IMR-90 (cell line): ENCODE data around the gene TGM2. TPM values are rescaled to one million over a fixed set of nuclear protein-coding genes. Genes with fewer than 3 reads are reported as not detected.

Source experiments
- ATAC-seq: fragments of 200-7000 bp; cut with Tn5 transposase; 2 replicates; pipeline ENCODE4 v1.9.1; 2020; ENCODE audit warnings: low read depth, mild to moderate bottlenecking, moderate library complexity
- BruUV-seq: library from RNA; stranded (reverse); fragments of 400-500 nt; replicated peaks from 2 replicates; lab custom pipeline; 2021; lab: Mats Ljungman, UMichigan
- CTCF ChIA-PET: fragments of 300-600 bp; formaldehyde crosslinking; extraction: SDS; loops from one replicate; lab custom pipeline; 2021; ENCODE audit warnings: antibody characterized with exemption; lab: Yijun Ruan, JAX
- POLR2A ChIA-PET: fragments of 300-600 bp; sonication (Branson Sonifier 250); formaldehyde crosslinking; loops from one replicate; lab custom pipeline; 2022; ENCODE audit warnings: antibody characterized with exemption; ENCODE audit not compliant: unreplicated experiment; lab: Charles Lee
- DNase-seq: peaks from one replicate; pipeline ENCODE4 v3.0.0; 2013
- H2AFZ ChIP-seq: replicated peaks from 2 replicates; pipeline ENCODE3; 2013; ENCODE audit warnings: low read length, mild to moderate bottlenecking; ENCODE audit not compliant: poor library complexity
- H2AK5ac ChIP-seq: 2 replicates; pipeline ENCODE4 v1.6.1; 2013; ENCODE audit warnings: low read depth, low read length, inconsistent platforms
- H2AK9ac ChIP-seq: replicated peaks from 2 replicates; pipeline ENCODE3; 2013; ENCODE audit warnings: mild to moderate bottlenecking, low read depth, low read length, moderate library complexity; ENCODE audit not compliant: poor library complexity
- H2BK120ac ChIP-seq: 2 replicates; pipeline ENCODE4 v1.6.1; 2013; ENCODE audit warnings: low read depth, low read length, inconsistent platforms
- H2BK15ac ChIP-seq: 3 replicates; pipeline ENCODE4 v1.6.1; 2013; ENCODE audit warnings: low read depth, low read length, inconsistent platforms
- H2BK20ac ChIP-seq: 2 replicates; pipeline ENCODE4 v1.6.1; 2013; ENCODE audit warnings: low read depth, mild to moderate bottlenecking, inconsistent platforms, low read length, moderate library complexity
- H2BK5ac ChIP-seq: 2 replicates; pipeline ENCODE4 v1.6.1; 2013; ENCODE audit warnings: mild to moderate bottlenecking, low read depth, low read length, inconsistent platforms; ENCODE audit not compliant: poor library complexity, severe bottlenecking
- H3K14ac ChIP-seq: replicated peaks from 2 replicates; pipeline ENCODE4 v1.6.1; 2013; ENCODE audit warnings: low read depth, low read length, inconsistent platforms
- H3K18ac ChIP-seq: 2 replicates; pipeline ENCODE4 v1.6.1; 2013; ENCODE audit warnings: low read depth, low read length, control low read depth
- H3K23ac ChIP-seq: 2 replicates; pipeline ENCODE4 v1.6.1; 2013; ENCODE audit warnings: low read depth, low read length, inconsistent platforms
- H3K27ac ChIP-seq: 2 replicates; pipeline ENCODE4 v1.5.1; 2013; ENCODE audit warnings: mild to moderate bottlenecking, control low read depth, low read length; ENCODE audit not compliant: insufficient read depth
- H3K27me3 ChIP-seq: 2 replicates; pipeline ENCODE4 v1.6.1; 2013; ENCODE audit warnings: low read length; ENCODE audit not compliant: control insufficient read depth, insufficient read depth
- H3K36me3 ChIP-seq: 2 replicates; pipeline ENCODE4 v1.6.1; 2013; ENCODE audit warnings: low read length, mixed read lengths; ENCODE audit not compliant: control insufficient read depth, insufficient read depth
- H3K4ac ChIP-seq: 2 replicates; pipeline ENCODE4 v1.6.1; 2013; ENCODE audit warnings: low read depth, low read length, inconsistent platforms
- H3K4me1 ChIP-seq: 2 replicates; pipeline ENCODE4 v1.6.1; 2013; ENCODE audit warnings: low read length, mixed read lengths; ENCODE audit not compliant: control insufficient read depth, insufficient read depth
- H3K4me2 ChIP-seq: 2 replicates; pipeline ENCODE4 v1.6.1; 2013; ENCODE audit warnings: low read depth, mild to moderate bottlenecking, control low read depth, low read length, moderate library complexity
- H3K4me3 ChIP-seq: 2 replicates; pipeline ENCODE4 v1.5.1; 2013; ENCODE audit warnings: low read depth, mild to moderate bottlenecking, control low read depth, low read length, moderate library complexity; ENCODE audit not compliant: insufficient read depth
- H3K56ac ChIP-seq: 2 replicates; pipeline ENCODE4 v1.6.1; 2013; ENCODE audit warnings: low read length, inconsistent platforms; ENCODE audit not compliant: insufficient read depth; ENCODE audit errors: extremely low read depth
- H3K79me1 ChIP-seq, 2 experiments: 2 replicates each; pipeline ENCODE4 v1.6.1; 2013; ENCODE audit warnings: low read length in 2 of 2, inconsistent platforms in 1 of 2, low read depth in 1 of 2
- H3K9ac ChIP-seq: 2 replicates; pipeline ENCODE4 v1.6.1; 2013; ENCODE audit warnings: low read depth, low read length, control low read depth
- H3K9me1 ChIP-seq: 2 replicates; pipeline ENCODE4 v1.6.1; 2013; ENCODE audit warnings: low read length, inconsistent platforms; ENCODE audit not compliant: insufficient read depth
- H3K9me3 ChIP-seq: 2 replicates; pipeline ENCODE4 v1.6.1; 2013; ENCODE audit warnings: low read length; ENCODE audit not compliant: control insufficient read depth, insufficient read depth
- H4K20me1 ChIP-seq: 2 replicates; pipeline ENCODE4 v1.6.1; 2013; ENCODE audit warnings: low read length, inconsistent platforms; ENCODE audit not compliant: insufficient read depth
- H4K5ac ChIP-seq: 2 replicates; pipeline ENCODE4 v1.6.1; 2013; ENCODE audit warnings: mild to moderate bottlenecking, low read depth, low read length, control low read depth
- H4K8ac ChIP-seq, 2 experiments: 2 replicates each; pipeline ENCODE4 v1.6.1; 2013; ENCODE audit warnings: low read depth in 2 of 2, low read length in 2 of 2, control low read depth in 1 of 2, inconsistent platforms in 1 of 2
- H4K91ac ChIP-seq: 2 replicates; pipeline ENCODE4 v1.6.1; 2013; ENCODE audit warnings: low read depth, low read length, inconsistent platforms; ENCODE audit not compliant: insufficient read depth
- BHLHE40 ChIP-seq: fragments of 150-350 bp; IDR thresholded peaks from 2 replicates; pipeline ENCODE4 v1.6.1; 2016; ENCODE audit warnings: mild to moderate bottlenecking, low read depth, low read length
- CEBPB ChIP-seq: IDR thresholded peaks from 2 replicates; pipeline ENCODE4 v1.6.1; 2012; ENCODE audit warnings: low read depth, low read length, improper control_type of control experiment
- CHD1 ChIP-seq: IDR thresholded peaks from 2 replicates; pipeline ENCODE4 v1.6.1; 2012; ENCODE audit warnings: low read depth, low read length, improper control_type of control experiment
- CTCF ChIP-seq: conservative IDR thresholded peaks from 2 replicates; pipeline ENCODE4 v1.5.1; 2012; ENCODE audit warnings: mild to moderate bottlenecking, low read depth, low read length, improper control_type of control experiment
- ELK1 ChIP-seq: fragments of 150-350 bp; IDR thresholded peaks from 2 replicates; pipeline ENCODE4 v1.6.1; 2016; ENCODE audit warnings: low read depth, mild to moderate bottlenecking, low read length, moderate library complexity, borderline replicate concordance
- MAFK ChIP-seq: IDR thresholded peaks from 2 replicates; pipeline ENCODE4 v1.6.1; 2012; ENCODE audit warnings: low read depth, low read length, improper control_type of control experiment
- MAZ ChIP-seq: IDR thresholded peaks from 2 replicates; pipeline ENCODE4 v1.6.1; 2012; ENCODE audit warnings: low read depth, mild to moderate bottlenecking, low read length, improper control_type of control experiment, moderate library complexity, borderline replicate concordance
- MXI1 ChIP-seq: IDR thresholded peaks from 2 replicates; pipeline ENCODE4 v1.6.1; 2012; ENCODE audit warnings: low read depth, mild to moderate bottlenecking, low read length, moderate library complexity, borderline replicate concordance
- NFE2L2 ChIP-seq: fragments of 150-350 bp; IDR thresholded peaks from 2 replicates; pipeline ENCODE4 v1.6.1; 2016; ENCODE audit warnings: low read depth, mild to moderate bottlenecking, low read length
- POLR2A ChIP-seq: IDR thresholded peaks from 2 replicates; pipeline ENCODE4 v1.6.1; 2012; ENCODE audit warnings: mild to moderate bottlenecking, low read depth, low read length
- RAD21 ChIP-seq: IDR thresholded peaks from 2 replicates; pipeline ENCODE4 v1.6.1; 2012; ENCODE audit warnings: low read length, improper control_type of control experiment
- RCOR1 ChIP-seq: IDR thresholded peaks from 2 replicates; pipeline ENCODE4 v1.6.1; 2012; ENCODE audit warnings: mild to moderate bottlenecking, low read length, improper control_type of control experiment; ENCODE audit not compliant: insufficient replicate concordance
- SMC3 ChIP-seq: fragments of 150-350 bp; IDR thresholded peaks from 2 replicates; pipeline ENCODE4 v1.6.1; 2016; ENCODE audit warnings: low read depth, mild to moderate bottlenecking, antibody characterized with exemption, low read length, moderate library complexity
- USF2 ChIP-seq: fragments of 150-350 bp; IDR thresholded peaks from 2 replicates; pipeline ENCODE4 v1.6.1; 2017; ENCODE audit warnings: mild to moderate bottlenecking, antibody characterized with exemption, low read length, low read depth
- WGBS, 2 experiments: methylation state at CpG; one replicate each; pipeline versions ENCODE4 v1.1.5 to v1.1.7; 2013; ENCODE audit warnings: missing lambda C conversion rate in 2 of 2; ENCODE audit not compliant: insufficient read length in 1 of 2; ENCODE audit errors: extremely low coverage in 2 of 2; 5-methylcytosine and 5-hydroxymethylcytosine counted together
- dilution Hi-C: fragments of 300-500 bp; cut with HindIII; formaldehyde crosslinking; loops from one replicate; pipeline ENCODE4 v1.14.3; 2018; ENCODE audit warnings: low sequenced_read_pairs; ENCODE audit not compliant: unreplicated experiment
- in situ Hi-C: fragments of 300-500 bp; cut with MboI; formaldehyde crosslinking; loops from 3 replicates; pipeline ENCODE4 v1.14.3; 2019; ENCODE audit warnings: low sequenced_read_pairs, inconsistent platforms, mixed read lengths
- intact Hi-C: fragments of 100-400 bp; cut with micrococcal nuclease; formaldehyde crosslinking; loops from 2 replicates; pipeline ENCODE4 v1.10.0; 2022
- polyA plus RNA-seq, 3 experiments: library from polyadenylated mRNA; depleted of rRNA; stranded (reverse); fragments of >200 nt; gene quantifications; 2 replicates each; pipeline ENCODE4 v1.2.3, GENCODE V29; 2012; ENCODE audit warnings: low replicate concordance in 1 of 3
- total RNA-seq: library from RNA; depleted of rRNA; stranded (reverse); fragments of >200 nt; gene quantifications from 2 replicates; pipeline ENCODE4 v1.2.3, GENCODE V29; 2012

Gene TGM2
- total and polyA plus RNA-seq, 2 of the 4 experiments (the other 2 are of a cell fraction), result 239 to 268 TPM

- ATAC-seq, result peak; percentile 69
- peak overlapping the region; percentile 60 for H2AK9ac ChIP-seq
- peak overlapping the region; percentile 74 for H4K5ac ChIP-seq
- H3K9me1 ChIP-seq, result peaks cover 13% of the 10 kb centered on the region
- intact Hi-C loops, result no loop called here
- H3K27me3 ChIP-seq, result no peaks in the 10 kb centered on the region
- peak overlapping the region; percentile 71 for H3K23ac ChIP-seq
- no peak for TF ChIP-seq NFE2L2
- no peak for TF ChIP-seq SMC3
- no peak for TF ChIP-seq RAD21
- TF ChIP-seq CHD1, result no peak
- no peak for TF ChIP-seq USF2
- no peak for TF ChIP-seq MXI1
- TF ChIP-seq CTCF, result no peak
- TF ChIP-seq RCOR1, result no peak
- no peak for TF ChIP-seq MAZ
- TF ChIP-seq CEBPB, result no peak
- no peak for TF ChIP-seq POLR2A
- no peak for TF ChIP-seq MAFK
- no peak for TF ChIP-seq ELK1
- no peak for TF ChIP-seq BHLHE40
- H3K4me2 ChIP-seq, result no peak overlapping the region
- no peak for DNase-seq
- 100% methylated on average over 1 of the region's 3 CpGs; no CpG with 5 or more reads in 1 of the 2 experiments for WGBS, 2 experiments
- 0 out of 2 replicates have a peak overlapping the region, but pooled peaks have one; percentile 18 for H3K9ac ChIP-seq
- H3K27ac ChIP-seq, result peak overlapping the region; percentile 16; the same call in 1 of the 2 replicates
- H2AK5ac ChIP-seq, result peak overlapping the region; percentile 93
- in situ Hi-C loops, result no loop called here
- peak overlapping the region; percentile 71 for H2AFZ ChIP-seq
- H3K56ac ChIP-seq, result no peak overlapping the region
- peak overlapping the region; percentile 56 for H2BK5ac ChIP-seq
- peak overlapping the region; percentile 42 to 74 for H4K8ac ChIP-seq
- peak overlapping the region; percentile 90; the same call in 2 of the 3 replicates for H2BK15ac ChIP-seq
- no peaks in the 10 kb centered on the region for H3K36me3 ChIP-seq
- no TSS peak for BruUV-seq
- peaks cover 10% of the 10 kb centered on the region for H3K4me1 ChIP-seq
- peak overlapping the region; percentile 75 for H2BK20ac ChIP-seq
- H3K4me3 ChIP-seq, result no peak overlapping the region
- H3K4ac ChIP-seq, result peak overlapping the region; percentile 90
- ChIA-PET CTCF (interaction anchor here (0.6 kb wide), 2 partner anchors 11 to 23 kb away, joined by 3 read pairs; no protein-coding TSS in a partner anchor), POLR2A (no interaction called here)
- H3K14ac ChIP-seq, result peak overlapping the region; percentile 89
- no peaks in the 10 kb centered on the region for H4K20me1 ChIP-seq
- dilution Hi-C loops, result no loop called here
- H3K18ac ChIP-seq, result peak overlapping the region; percentile 78
- H3K9me3 ChIP-seq, result no peaks in the 10 kb centered on the region
- no peaks in the 10 kb centered on the region for H3K79me1 ChIP-seq
- H4K91ac ChIP-seq, result peak overlapping the region; percentile 66
- peak overlapping the region; percentile 89 for H2BK120ac ChIP-seq
Observed at GRCh38 chr20:38209736-38210405, 44.8 kb upstream of the TGM2 start.
